ENCODE data around the gene SGF29. TPM values are rescaled to one million over a fixed set of nuclear protein-coding genes. Genes with fewer than 3 reads are reported as not detected.
"Not testable (repeated sequence)": the region's sequence is repeated elsewhere in the genome, so short reads cannot be mapped to it uniquely, and the experiment has no call there.

Gene SGF29
- total and polyA plus RNA-seq, 8 donors, result 14.2 to 46.6 (median 21.8) TPM

DNA sequence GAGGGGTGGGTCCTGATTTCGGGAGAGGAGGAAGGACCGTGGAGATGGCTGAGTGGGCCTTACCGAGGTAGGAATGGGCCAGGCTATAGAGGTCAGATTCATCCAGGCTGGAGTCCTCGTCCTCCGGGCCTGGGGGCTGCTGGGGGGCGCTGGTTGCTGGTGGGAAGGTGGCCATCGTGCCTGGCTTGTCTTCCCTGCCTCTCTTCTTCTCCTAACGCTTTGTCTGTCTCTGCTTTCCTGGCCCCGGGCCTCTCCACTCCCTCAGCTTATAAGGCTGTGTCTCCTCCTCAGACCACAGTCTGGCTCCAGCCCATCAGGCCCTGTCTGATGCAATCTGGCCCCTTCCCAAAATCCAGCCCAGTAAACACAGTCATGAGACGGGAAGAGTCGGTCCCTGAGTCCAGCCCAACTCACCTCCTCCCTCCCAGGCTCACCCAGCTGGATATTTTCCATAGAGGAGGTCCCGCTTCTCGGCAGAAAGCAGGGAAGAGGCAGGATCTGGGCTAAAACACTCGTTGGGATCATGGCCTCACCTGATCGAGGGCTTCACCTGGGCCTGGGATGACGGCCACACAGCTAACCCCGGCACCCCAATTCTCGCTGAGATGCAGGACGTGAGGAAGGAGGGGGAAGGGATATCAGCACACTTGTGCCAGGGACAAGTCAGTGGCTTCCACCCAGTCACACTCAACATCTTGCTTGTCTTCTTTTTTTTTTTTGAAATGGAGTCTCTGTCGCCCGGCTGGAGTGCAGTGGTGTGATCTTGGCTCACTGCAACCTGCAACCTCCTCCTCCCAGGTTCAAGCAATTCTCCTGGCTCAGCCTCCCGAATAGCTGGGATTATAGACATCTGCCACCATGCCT, 14.8 kb upstream of the SGF29 start, which contains the start of gene NUPR1:
Gene NUPR1 (minus strand): TSS at position 242 of the 864 bp plus-strand sequence. CDS start 67 bp downstream, at position 175.
- intact Hi-C loops (cut with DNase I), result no loop called here
- no peaks in the 10 kb centered on the region for H3K36me3 ChIP-seq
- H3K27me3 ChIP-seq, result no peaks in the 10 kb centered on the region
- FAIRE-seq (peak; percentile 47), ATAC-seq (peak; percentile 88 to 94 (median 92)), DNase-seq (peak; percentile 86 to 98 (median 96))
- 11 to 15% methylated on average over 19 to 22 of the region's 22 CpGs for WGBS, 2 donors
- peaks cover 0 to 14% (median 11%) of the 10 kb centered on the region in 3 donors for H3K4me1 ChIP-seq
- H3K27ac ChIP-seq, result peak within 1 kb of the TSS; percentile 68 to 94 (median 80)
- H3K4me3 ChIP-seq, result peak within 1 kb of the TSS; percentile 24 to 63 (median 46)
- H3K9me3 ChIP-seq, result no peaks in the 10 kb centered on the region
- TF ChIP-seq, protein P1, sequence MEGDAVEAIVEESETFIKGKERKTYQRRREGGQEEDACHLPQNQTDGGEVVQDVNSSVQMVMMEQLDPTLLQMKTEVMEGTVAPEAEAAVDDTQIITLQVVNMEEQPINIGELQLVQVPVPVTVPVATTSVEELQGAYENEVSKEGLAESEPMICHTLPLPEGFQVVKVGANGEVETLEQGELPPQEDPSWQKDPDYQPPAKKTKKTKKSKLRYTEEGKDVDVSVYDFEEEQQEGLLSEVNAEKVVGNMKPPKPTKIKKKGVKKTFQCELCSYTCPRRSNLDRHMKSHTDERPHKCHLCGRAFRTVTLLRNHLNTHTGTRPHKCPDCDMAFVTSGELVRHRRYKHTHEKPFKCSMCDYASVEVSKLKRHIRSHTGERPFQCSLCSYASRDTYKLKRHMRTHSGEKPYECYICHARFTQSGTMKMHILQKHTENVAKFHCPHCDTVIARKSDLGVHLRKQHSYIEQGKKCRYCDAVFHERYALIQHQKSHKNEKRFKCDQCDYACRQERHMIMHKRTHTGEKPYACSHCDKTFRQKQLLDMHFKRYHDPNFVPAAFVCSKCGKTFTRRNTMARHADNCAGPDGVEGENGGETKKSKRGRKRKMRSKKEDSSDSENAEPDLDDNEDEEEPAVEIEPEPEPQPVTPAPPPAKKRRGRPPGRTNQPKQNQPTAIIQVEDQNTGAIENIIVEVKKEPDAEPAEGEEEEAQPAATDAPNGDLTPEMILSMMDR (IDR thresholded peaks at IDR 0.05), result no peak

DNA sequence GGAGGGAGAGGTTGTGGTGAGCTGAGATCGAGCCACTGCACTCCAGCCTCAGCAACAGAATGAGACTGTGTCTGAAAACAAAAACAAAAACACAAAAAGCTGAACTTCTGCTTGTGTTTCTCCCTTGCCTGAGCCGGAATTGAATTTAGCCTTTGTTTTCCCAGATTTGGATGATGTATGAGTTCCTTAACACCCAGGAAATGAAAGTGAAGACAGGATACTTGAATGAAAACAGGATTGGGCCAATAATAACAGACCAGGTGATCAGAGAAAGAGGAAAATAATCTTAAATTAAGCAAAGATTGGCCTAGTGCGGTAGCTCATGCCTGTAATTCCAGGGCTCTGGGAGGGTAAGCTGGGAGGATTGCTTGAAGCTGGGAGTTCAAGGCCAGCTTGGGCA, 13.4 kb upstream of the SGF29 start:
- H3K9me3 ChIP-seq, result no peaks in the 10 kb centered on the region
- no peaks in the 10 kb centered on the region for H3K36me3 ChIP-seq
- DNase-seq, result no peak
- TF ChIP-seq, protein P1 (IDR thresholded peaks at IDR 0.05), result no peak
- no peaks in the 10 kb centered on the region for H3K27me3 ChIP-seq
- 89 to 93% methylated on average over 3 of the region's 3 CpGs for WGBS, 2 donors
- no peak overlapping the region for H3K4me3 ChIP-seq
- peaks cover 0 to 14% (median 11%) of the 10 kb centered on the region in 3 donors for H3K4me1 ChIP-seq
- intact Hi-C loops (cut with DNase I), result no loop called here
- no peak for FAIRE-seq
- no peak for ATAC-seq
- H3K27ac ChIP-seq, result peak overlapping the region in 1 of 4 donors; percentile 88

DNA sequence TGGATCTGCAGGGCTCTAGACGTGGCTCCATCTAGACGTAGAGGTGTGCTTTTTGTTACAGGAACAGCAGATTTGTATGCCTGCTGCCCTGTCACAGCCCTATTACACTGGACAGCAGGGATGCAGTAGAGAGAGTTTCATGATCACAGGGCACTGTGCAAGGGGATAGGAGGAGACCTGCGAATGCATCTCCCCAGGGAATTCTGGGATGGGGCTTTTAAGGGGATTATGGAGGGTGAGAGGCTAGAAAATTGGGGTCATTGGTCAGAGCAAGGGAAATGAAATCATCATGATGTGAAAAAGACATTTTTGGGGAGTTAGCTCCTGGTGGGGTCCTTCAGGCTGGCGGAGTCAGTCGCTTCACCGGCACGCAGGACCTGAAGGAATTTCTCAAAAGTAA, 11.1 kb upstream of the SGF29 start:
- DNase-seq, result no peak
- no peaks in the 10 kb centered on the region for H3K9me3 ChIP-seq
- FAIRE-seq, result no peak
- H3K27me3 ChIP-seq, result no peaks in the 10 kb centered on the region
- ATAC-seq, result no peak
- TF ChIP-seq, protein P1 (IDR thresholded peaks at IDR 0.05), result no peak
- intact Hi-C loops (cut with DNase I), result no loop called here
- no peak overlapping the region for H3K4me3 ChIP-seq
- 87 to 91% methylated on average over 7 of the region's 7 CpGs for WGBS, 2 donors
- peak overlapping the region in 2 of 4 donors; percentile 74 to 76 for H3K27ac ChIP-seq
- H3K36me3 ChIP-seq, result no peaks in the 10 kb centered on the region
- peaks cover 0 to 10% (median 7%) of the 10 kb centered on the region in 3 donors for H3K4me1 ChIP-seq

- peaks cover 0 to 10% (median 7%) of the 10 kb centered on the region in 3 donors for H3K4me1 ChIP-seq
- no peak overlapping the region for H3K4me3 ChIP-seq
- ATAC-seq, result peak in 3 of 4 donors; percentile 20 to 58 (median 27)
- TF ChIP-seq, protein P1 (IDR thresholded peaks at IDR 0.05), result no peak
- WGBS, 2 donors, result 51 to 71% methylated on average over 7 of the region's 7 CpGs
- H3K36me3 ChIP-seq, result no peaks in the 10 kb centered on the region
- FAIRE-seq, result no peak
- no peaks in the 10 kb centered on the region for H3K9me3 ChIP-seq
- intact Hi-C loops (cut with DNase I), result no loop called here
- peak in 1 of 6 donors; percentile 58 for DNase-seq
- peak overlapping the region in 2 of 4 donors; percentile 74 to 76 for H3K27ac ChIP-seq
- H3K27me3 ChIP-seq, result no peaks in the 10 kb centered on the region
Observed at GRCh38 chr16:28543072-28543471, 10.6 kb upstream of the SGF29 start.

DNA sequence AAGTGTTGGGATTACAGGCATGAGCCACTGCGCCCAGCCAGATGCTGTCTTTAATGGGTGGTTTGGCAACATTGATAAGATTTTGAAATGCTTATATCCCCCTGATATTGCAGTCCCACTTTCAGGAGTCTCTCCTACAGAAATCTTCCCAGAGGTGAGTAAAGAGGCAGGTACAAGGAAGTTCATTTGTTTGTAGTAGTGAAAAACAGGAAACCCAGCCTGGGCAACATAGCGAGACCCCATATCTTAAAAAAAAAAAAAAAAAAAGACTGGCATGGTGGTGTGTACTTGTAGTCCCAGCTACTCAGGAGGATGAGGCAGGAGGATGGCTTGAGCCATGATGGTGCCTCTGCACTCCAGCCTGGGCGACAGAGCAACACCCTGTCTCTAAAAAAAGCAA, 8.7 kb upstream of the SGF29 start:
- no peak overlapping the region for H3K27ac ChIP-seq
- no peak for ATAC-seq
- H3K4me3 ChIP-seq, result no peak overlapping the region
- intact Hi-C loops (cut with DNase I), result no loop called here
- no peak for DNase-seq
- no peaks in the 10 kb centered on the region for H3K36me3 ChIP-seq
- H3K9me3 ChIP-seq, result no peaks in the 10 kb centered on the region
- H3K4me1 ChIP-seq, result peaks cover 0 to 2% (median 0%) of the 10 kb centered on the region in 3 donors
- H3K27me3 ChIP-seq, result no peaks in the 10 kb centered on the region
- TF ChIP-seq, protein P1 (IDR thresholded peaks at IDR 0.05), result no peak
- no peak for FAIRE-seq
- 88 to 95% methylated on average over 3 of the region's 3 CpGs for WGBS, 2 donors

- H3K9me3 ChIP-seq; DNase-seq; H3K36me3 ChIP-seq; H3K27me3 ChIP-seq; ATAC-seq; H3K4me3 ChIP-seq; intact Hi-C loops (cut with DNase I); FAIRE-seq; H3K4me1 ChIP-seq; H3K27ac ChIP-seq: not testable (repeated sequence)
- 87 to 94% methylated on average over 7 of the region's 7 CpGs for WGBS, 2 donors
Observed at GRCh38 chr16:28545964-28546363, 7.8 kb upstream of the SGF29 start.

All from pancreas (tissue), 10 donors.